ENCODE measurements around the gene ZBTB32.

The ZBTB32 gene

DNA sequence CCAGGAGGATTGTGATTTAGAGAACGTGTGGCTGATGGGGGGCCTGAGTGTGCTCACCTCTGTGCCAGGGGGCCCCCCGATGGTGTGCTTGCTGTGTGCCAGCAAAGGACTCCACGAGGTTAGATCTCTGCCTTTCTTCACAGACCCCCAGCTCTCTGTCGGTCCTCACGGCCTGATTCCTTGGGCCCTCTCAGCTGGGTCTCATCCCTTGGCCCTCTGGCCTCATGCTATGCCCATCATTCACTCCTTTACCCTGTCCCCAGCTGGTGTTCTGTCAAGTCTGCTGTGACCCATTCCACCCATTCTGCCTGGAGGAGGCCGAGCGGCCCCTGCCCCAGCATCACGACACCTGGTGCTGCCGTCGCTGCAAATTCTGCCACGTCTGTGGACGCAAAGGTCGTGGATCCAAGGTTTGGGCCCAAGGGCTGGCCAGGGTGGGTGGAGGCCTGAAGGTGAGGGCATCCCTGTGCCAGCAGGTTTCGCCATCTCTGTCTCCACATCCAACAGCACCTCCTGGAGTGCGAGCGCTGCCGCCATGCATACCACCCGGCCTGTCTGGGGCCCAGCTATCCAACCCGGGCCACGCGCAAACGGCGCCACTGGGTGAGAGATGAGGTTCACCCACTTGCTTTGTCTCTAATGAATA, 21.0 kb downstream of the ZBTB32 start:
- H3K4me3 ChIP-seq (ENCODE audit: low read depth, low read length) = no peak overlapping the region
- TF ChIP-seq, protein P1, sequence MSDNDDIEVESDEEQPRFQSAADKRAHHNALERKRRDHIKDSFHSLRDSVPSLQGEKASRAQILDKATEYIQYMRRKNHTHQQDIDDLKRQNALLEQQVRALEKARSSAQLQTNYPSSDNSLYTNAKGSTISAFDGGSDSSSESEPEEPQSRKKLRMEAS (IDR thresholded peaks at IDR 0.05; ENCODE audit: low read depth, low read length) = no peak
- TF ChIP-seq POLR2A (IDR thresholded peaks at IDR 0.05; ENCODE audit: extremely low read depth, insufficient read length) (no peak), MYC (IDR thresholded peaks at IDR 0.05; ENCODE audit: low read depth, low read length) (no peak)
- TF ChIP-seq, protein P2, sequence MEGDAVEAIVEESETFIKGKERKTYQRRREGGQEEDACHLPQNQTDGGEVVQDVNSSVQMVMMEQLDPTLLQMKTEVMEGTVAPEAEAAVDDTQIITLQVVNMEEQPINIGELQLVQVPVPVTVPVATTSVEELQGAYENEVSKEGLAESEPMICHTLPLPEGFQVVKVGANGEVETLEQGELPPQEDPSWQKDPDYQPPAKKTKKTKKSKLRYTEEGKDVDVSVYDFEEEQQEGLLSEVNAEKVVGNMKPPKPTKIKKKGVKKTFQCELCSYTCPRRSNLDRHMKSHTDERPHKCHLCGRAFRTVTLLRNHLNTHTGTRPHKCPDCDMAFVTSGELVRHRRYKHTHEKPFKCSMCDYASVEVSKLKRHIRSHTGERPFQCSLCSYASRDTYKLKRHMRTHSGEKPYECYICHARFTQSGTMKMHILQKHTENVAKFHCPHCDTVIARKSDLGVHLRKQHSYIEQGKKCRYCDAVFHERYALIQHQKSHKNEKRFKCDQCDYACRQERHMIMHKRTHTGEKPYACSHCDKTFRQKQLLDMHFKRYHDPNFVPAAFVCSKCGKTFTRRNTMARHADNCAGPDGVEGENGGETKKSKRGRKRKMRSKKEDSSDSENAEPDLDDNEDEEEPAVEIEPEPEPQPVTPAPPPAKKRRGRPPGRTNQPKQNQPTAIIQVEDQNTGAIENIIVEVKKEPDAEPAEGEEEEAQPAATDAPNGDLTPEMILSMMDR (IDR thresholded peaks at IDR 0.05; ENCODE audit: low read depth, low read length) = no peak
- DNase-seq (ENCODE audit: low read depth) = no peak

DNA sequence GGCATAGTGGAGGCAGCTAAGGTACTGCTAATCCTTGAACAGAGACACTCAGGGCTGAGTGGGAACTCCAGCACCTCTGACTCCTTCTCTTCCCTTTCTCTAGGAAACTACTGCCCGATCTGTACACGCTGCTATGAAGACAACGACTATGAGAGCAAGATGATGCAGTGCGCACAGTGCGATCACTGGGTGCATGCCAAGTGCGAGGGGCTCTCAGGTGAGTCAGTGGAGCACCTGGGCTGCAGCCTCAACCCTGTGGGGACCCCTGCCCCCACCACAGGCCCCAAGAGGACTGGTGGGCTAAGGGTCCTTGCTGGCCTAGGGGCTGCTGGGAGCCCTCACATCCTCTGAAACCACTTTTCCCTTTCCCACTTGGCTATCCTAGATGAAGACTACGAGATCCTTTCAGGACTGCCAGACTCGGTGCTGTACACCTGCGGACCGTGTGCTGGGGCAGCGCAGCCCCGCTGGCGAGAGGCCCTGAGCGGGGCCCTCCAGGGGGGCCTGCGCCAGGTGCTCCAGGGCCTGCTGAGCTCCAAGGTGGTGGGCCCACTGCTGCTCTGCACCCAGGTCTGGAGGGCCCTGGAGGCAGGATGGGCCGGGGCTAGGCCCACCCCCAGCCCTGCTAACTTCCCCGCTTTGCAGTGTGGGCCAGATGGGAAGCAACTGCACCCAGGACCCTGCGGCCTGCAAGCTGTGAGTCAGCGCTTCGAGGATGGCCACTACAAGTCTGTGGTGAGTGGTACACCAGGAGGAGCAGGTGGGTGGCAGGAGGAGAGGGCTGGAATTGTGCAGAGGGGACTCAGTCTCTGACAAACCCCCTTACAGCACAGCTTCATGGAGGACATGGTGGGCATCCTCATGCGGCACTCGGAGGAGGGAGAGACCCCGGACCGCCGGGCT, 22.9 kb downstream of the ZBTB32 start:
- H3K4me3 ChIP-seq (ENCODE audit: low read depth, low read length) = no peak overlapping the region
- no peak for DNase-seq (ENCODE audit: low read depth)
- TF ChIP-seq MYC (IDR thresholded peaks at IDR 0.05; ENCODE audit: low read depth, low read length) = no peak
- no peak for TF ChIP-seq POLR2A (IDR thresholded peaks at IDR 0.05; ENCODE audit: extremely low read depth, insufficient read length)
- TF ChIP-seq, protein P1 (IDR thresholded peaks at IDR 0.05; ENCODE audit: low read depth, low read length) = no peak

DNA sequence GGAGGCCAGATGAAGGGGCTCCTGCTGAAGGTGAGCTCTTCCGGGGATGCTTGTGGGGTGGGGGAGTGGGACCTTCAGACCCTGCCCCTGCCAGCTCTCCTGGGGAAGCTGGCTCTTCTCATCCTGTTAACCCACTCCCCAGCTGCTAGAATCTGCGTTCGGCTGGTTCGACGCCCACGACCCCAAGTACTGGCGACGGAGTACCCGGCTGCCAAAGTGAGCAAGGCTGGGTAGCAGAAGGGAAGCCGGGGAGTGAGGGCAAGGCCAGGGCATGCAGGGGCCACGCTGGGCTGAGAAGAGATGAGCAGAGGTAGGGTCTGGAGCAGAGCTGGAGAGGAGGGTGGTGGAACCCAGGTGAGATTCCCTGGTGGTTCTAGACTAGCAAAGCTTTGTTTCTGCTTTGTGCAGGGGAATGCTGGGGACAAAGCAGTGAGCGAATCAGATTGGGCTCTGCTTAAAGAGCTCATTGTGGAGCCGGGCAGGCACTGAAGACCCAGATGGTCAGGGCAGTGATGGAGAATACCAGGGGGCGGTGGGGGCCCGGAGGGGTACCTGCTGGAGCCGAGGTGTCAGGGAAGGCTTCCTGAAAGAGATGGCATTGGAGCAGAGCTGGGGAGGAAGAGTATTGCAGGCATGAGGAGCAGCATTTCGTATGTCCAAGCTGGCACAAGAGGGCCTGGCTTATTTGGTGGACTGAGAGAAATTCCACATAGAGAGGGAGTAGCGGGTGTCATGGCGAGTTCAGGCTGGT, 23.8 kb downstream of the ZBTB32 start:
- TF ChIP-seq MYC (IDR thresholded peaks at IDR 0.05; ENCODE audit: low read depth, low read length) (no peak), POLR2A (IDR thresholded peaks at IDR 0.05; ENCODE audit: extremely low read depth, insufficient read length) (no peak)
- TF ChIP-seq, protein P2 (IDR thresholded peaks at IDR 0.05; ENCODE audit: low read depth, low read length) = no peak
- TF ChIP-seq, protein P1 (IDR thresholded peaks at IDR 0.05; ENCODE audit: low read depth, low read length) = no peak
- DNase-seq (ENCODE audit: low read depth) = no peak
- no peak overlapping the region for H3K4me3 ChIP-seq (ENCODE audit: low read depth, low read length)

DNA sequence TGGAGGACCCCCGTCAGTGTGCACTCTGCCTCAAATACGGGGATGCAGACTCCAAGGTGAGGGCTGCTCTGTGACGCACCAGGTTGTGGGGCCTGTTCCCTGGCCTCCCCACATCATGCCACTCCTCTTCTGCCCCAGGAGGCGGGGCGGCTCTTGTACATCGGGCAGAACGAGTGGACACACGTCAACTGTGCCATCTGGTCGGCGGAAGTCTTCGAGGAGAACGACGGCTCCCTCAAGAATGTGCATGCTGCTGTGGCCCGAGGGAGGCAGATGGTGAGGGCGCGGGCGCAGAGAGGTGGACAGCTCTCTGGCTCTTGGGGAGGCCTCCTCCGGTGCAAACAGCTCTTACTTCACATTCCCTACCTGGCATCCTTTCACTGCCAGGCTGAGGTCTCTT, 24.7 kb downstream of the ZBTB32 start:
- DNase-seq (ENCODE audit: low read depth) = no peak
- TF ChIP-seq, protein P1 (IDR thresholded peaks at IDR 0.05; ENCODE audit: low read depth, low read length) = no peak
- TF ChIP-seq, protein P2 (IDR thresholded peaks at IDR 0.05; ENCODE audit: low read depth, low read length) = no peak
- TF ChIP-seq POLR2A (IDR thresholded peaks at IDR 0.05; ENCODE audit: extremely low read depth, insufficient read length) (no peak), MYC (IDR thresholded peaks at IDR 0.05; ENCODE audit: low read depth, low read length) (no peak)
- H3K4me3 ChIP-seq (ENCODE audit: low read depth, low read length) = no peak overlapping the region

DNA sequence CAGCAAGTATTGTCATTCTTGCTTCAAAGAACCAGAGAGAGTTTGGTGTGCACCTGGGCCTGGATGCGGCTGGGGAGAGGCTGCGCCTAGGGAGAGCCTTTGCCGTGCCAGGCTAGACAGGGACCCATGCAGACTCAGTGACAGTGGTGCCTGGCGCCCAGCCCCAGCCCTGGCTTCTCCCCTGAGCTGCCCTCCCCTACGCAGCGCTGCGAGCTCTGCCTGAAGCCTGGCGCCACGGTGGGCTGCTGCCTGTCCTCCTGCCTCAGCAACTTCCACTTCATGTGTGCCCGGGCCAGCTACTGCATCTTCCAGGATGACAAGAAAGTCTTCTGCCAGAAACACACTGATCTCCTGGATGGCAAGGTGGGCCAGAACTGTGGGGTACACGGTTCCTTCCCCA, 25.4 kb downstream of the ZBTB32 start:
- TF ChIP-seq, protein P1 (IDR thresholded peaks at IDR 0.05; ENCODE audit: low read depth, low read length) = no peak
- TF ChIP-seq POLR2A (IDR thresholded peaks at IDR 0.05; ENCODE audit: extremely low read depth, insufficient read length) (no peak), MYC (IDR thresholded peaks at IDR 0.05; ENCODE audit: low read depth, low read length) (no peak)
- TF ChIP-seq, protein P2 (IDR thresholded peaks at IDR 0.05; ENCODE audit: low read depth, low read length) = no peak
- no peak overlapping the region for H3K4me3 ChIP-seq (ENCODE audit: low read depth, low read length)
- no peak for DNase-seq (ENCODE audit: low read depth)

Measured in NB4 (cell line).